Measurements from ENCODE around the gene CEP63.

GRCh38 chr3:134552784-134553183 lies 66.9 kb downstream of the CEP63 start:
- TF ChIP-seq CTCF (IDR thresholded peaks at IDR 0.05) (no peak), POLR2A (IDR thresholded peaks at IDR 0.05) (no peak)
